Left ventricle myocardium inferior (tissue), 1 donor: ENCODE results near the gene KCNC1. TPM values are rescaled to one million over a fixed set of nuclear protein-coding genes. Genes with fewer than 3 reads are reported as not detected.

Source experiments
- DNase-seq: peaks from one replicate; pipeline ENCODE4 v3.0.0-alpha.2; 2020
- H3K27ac ChIP-seq: fragments of 200-600 bp; replicated peaks from 2 replicates; pipeline ENCODE4 v1.8.0; 2021
- H3K27me3 ChIP-seq: fragments of 200-600 bp; 2 replicates; pipeline ENCODE4 v1.8.0; 2021; ENCODE audit warnings: low read depth
- H3K36me3 ChIP-seq: fragments of 200-600 bp; 2 replicates; pipeline ENCODE4 v1.8.0; 2021
- H3K4me1 ChIP-seq: fragments of 200-600 bp; 2 replicates; pipeline ENCODE4 v1.8.0; 2021
- H3K4me3 ChIP-seq: fragments of 200-600 bp; 2 replicates; pipeline ENCODE4 v1.8.0; 2021; ENCODE audit warnings: mild to moderate bottlenecking, moderate library complexity
- H3K9me3 ChIP-seq: fragments of 200-600 bp; replicated peaks from 2 replicates; pipeline ENCODE4 v1.8.0; 2021
- CTCF ChIP-seq: fragments of 200-600 bp; IDR thresholded peaks from 2 replicates; pipeline ENCODE4 v1.8.0; 2021; ENCODE audit warnings: antibody characterized with exemption, mild to moderate bottlenecking, borderline replicate concordance
- intact Hi-C: fragments of 100-400 bp; cut with micrococcal nuclease; formaldehyde crosslinking; loops from one replicate; pipeline ENCODE4 v1.11.0; 2022
- total RNA-seq: library from RNA; stranded (reverse); fragmentation: NEBNext Ultra II Directional; extraction: Animal tissue kit (Norgen Biotek cat#: 25700); gene quantifications from one replicate; pipeline ENCODE4 v1.2.1, GENCODE V29; 2021
- donor health status: DM: no; HTN: yes; CAD: no; lungs with severe emphysema.

The KCNC1 gene
- total RNA-seq, 1 donor from 2014 or later: not detected

- Histone ChIP-seq H3K36me3 (no peaks in the 10 kb centered on the region), H3K27me3 (peaks cover 58% of the 10 kb centered on the region), H3K9me3 (no peaks in the 10 kb centered on the region), H3K4me1 (peaks cover 7% of the 10 kb centered on the region), H3K4me3 (no peak overlapping the region), H3K27ac (no peak overlapping the region)
- TF ChIP-seq CTCF: no peak
- DNase-seq: no peak
- intact Hi-C loops: loop anchor here (2.0 kb wide), 1 partner anchor 249 kb away; no protein-coding TSS in a partner anchor
Measured at GRCh38 chr11:17730137-17730536, 4.4 kb upstream of the KCNC1 start.

GRCh38 chr11:17730608-17731462 lies 3.7 kb upstream of the KCNC1 start:
- peak; percentile 83 for DNase-seq
- H3K4me3 ChIP-seq: no peak overlapping the region
- peaks cover 14% of the 10 kb centered on the region for H3K4me1 ChIP-seq
- intact Hi-C loops: loop anchor here (2.0 kb wide), 1 partner anchor 248 kb away; no protein-coding TSS in a partner anchor
- TF ChIP-seq CTCF: peak; percentile 86
- H3K27me3 ChIP-seq: peaks cover 60% of the 10 kb centered on the region
- no peaks in the 10 kb centered on the region for H3K36me3 ChIP-seq
- no peak overlapping the region for H3K27ac ChIP-seq
- H3K9me3 ChIP-seq: no peaks in the 10 kb centered on the region

- no peaks in the 10 kb centered on the region for H3K36me3 ChIP-seq
- intact Hi-C loops: no loop called here
- DNase-seq: no peak
- no peak overlapping the region for H3K4me3 ChIP-seq
- H3K27ac ChIP-seq: no peak overlapping the region
- H3K4me1 ChIP-seq: peaks cover 21% of the 10 kb centered on the region
- no peak for TF ChIP-seq CTCF
- no peaks in the 10 kb centered on the region for H3K9me3 ChIP-seq
- H3K27me3 ChIP-seq: peaks cover 84% of the 10 kb centered on the region
Measured at GRCh38 chr11:17733261-17733660, 1.3 kb upstream of the KCNC1 start.

- no peaks in the 10 kb centered on the region for H3K9me3 ChIP-seq
- H3K4me1 ChIP-seq: peaks cover 21% of the 10 kb centered on the region
- DNase-seq: peak; percentile 66
- no peak overlapping the region for H3K27ac ChIP-seq
- H3K4me3 ChIP-seq: peak overlapping the region; percentile 67
- intact Hi-C loops: no loop called here
- peaks cover 92% of the 10 kb centered on the region for H3K27me3 ChIP-seq
- H3K36me3 ChIP-seq: no peaks in the 10 kb centered on the region
- TF ChIP-seq CTCF: no peak
Measured at GRCh38 chr11:17734986-17735817, 621 bp downstream of the KCNC1 start.

- Histone ChIP-seq H3K4me1 (peaks cover 21% of the 10 kb centered on the region), H3K27me3 (peaks cover 92% of the 10 kb centered on the region), H3K9me3 (no peaks in the 10 kb centered on the region), H3K27ac (no peak overlapping the region), H3K4me3 (peak overlapping the region; percentile 67), H3K36me3 (no peaks in the 10 kb centered on the region)
- intact Hi-C loops: no loop called here
- TF ChIP-seq CTCF: peak; percentile 20
- DNase-seq: no peak
Measured at GRCh38 chr11:17735818-17736578, 1.4 kb downstream of the KCNC1 start.
